Transverse colon (tissue), 4 donors: Measurements from ENCODE around the gene KRT6B.
"Not testable (repeated sequence)": the region's sequence is repeated elsewhere in the genome, so short reads cannot be mapped to it uniquely, and the experiment has no call there.

ENCODE experiments used
- CTCF ChIP-seq, 5 experiments: fragments of 200-600 bp in 3 of 5; fragments of 450-650 bp in 2 of 5; sonication (generic) in 3 of 5; IDR thresholded peaks; 1 replicate in 2 of 5; 2 replicates in 3 of 5; pipeline ENCODE4 v1.5.1; 2016 to 2017; ENCODE audit warnings: antibody characterized with exemption in 5 of 5, inconsistent platforms in 3 of 5, mild to moderate bottlenecking in 2 of 5, moderate library complexity in 1 of 5
- POLR2A ChIP-seq: fragments of 450-650 bp; IDR thresholded peaks from one replicate; pipeline ENCODE4 v1.6.1; 2016; ENCODE audit warnings: antibody characterized with exemption, mild to moderate bottlenecking, moderate library complexity
- POLR2AphosphoS5 ChIP-seq, 3 donors: sonication (generic); formaldehyde crosslinking; IDR thresholded peaks; one replicate each; pipeline ENCODE4 v1.6.1; 2016; ENCODE audit warnings: antibody characterized with exemption in 3 of 3

GRCh38 chr12:52487744-52488443, 35.9 kb upstream of the KRT6B start:
- TF ChIP-seq CTCF (IDR thresholded peaks at IDR 0.05); POLR2AphosphoS5 (IDR thresholded peaks at IDR 0.05); POLR2A: not testable (repeated sequence)
